Measurements from ENCODE around the gene FAM216A.
"Not testable (repeated sequence)": the region's sequence is repeated elsewhere in the genome, so short reads cannot be mapped to it uniquely, and the experiment has no call there.

The FAM216A gene

GRCh38 chr12:110468214-110469048 is at the start of gene FAM216A, which contains the start of gene GPN3:
Gene FAM216A, plus strand, starts transcription at chr12:110468845. Its CDS starts 31 bp downstream, at chr12:110468876.
Gene GPN3, minus strand, starts transcription at chr12:110468257. Its CDS starts 54 bp downstream, at chr12:110468203.
- peak; percentile 88 to 90 for DNase-seq (ENCODE audit: low read depth in 2 of 2)

GRCh38 chr12:110420644-110421043 is 48.0 kb upstream of the FAM216A start:
- DNase-seq (ENCODE audit: low read depth in 2 of 2), result not testable (repeated sequence)

- DNase-seq (ENCODE audit: low read depth in 2 of 2), result no peak
Measured at GRCh38 chr12:110421159-110421661, 47.4 kb upstream of the FAM216A start.

GRCh38 chr12:110421701-110422100 is 46.9 kb upstream of the FAM216A start:
- DNase-seq (ENCODE audit: low read depth in 2 of 2), result no peak

GRCh38 chr12:110424237-110424636 is 44.4 kb upstream of the FAM216A start:
- no peak for DNase-seq (ENCODE audit: low read depth in 2 of 2)

- no peak for DNase-seq (ENCODE audit: low read depth in 2 of 2)
Measured at GRCh38 chr12:110426406-110426805, 42.2 kb upstream of the FAM216A start.

GRCh38 chr12:110429676-110430075 is 39.0 kb upstream of the FAM216A start:
- not testable (repeated sequence) for DNase-seq (ENCODE audit: low read depth in 2 of 2)

GRCh38 chr12:110431957-110432587 is 36.6 kb upstream of the FAM216A start:
- DNase-seq (ENCODE audit: low read depth in 2 of 2), result no peak

GRCh38 chr12:110436231-110436630 is 32.4 kb upstream of the FAM216A start:
- DNase-seq (ENCODE audit: low read depth in 2 of 2), result no peak

GRCh38 chr12:110444455-110444854 is 24.2 kb upstream of the FAM216A start:
- no peak for DNase-seq (ENCODE audit: low read depth in 2 of 2)

GRCh38 chr12:110449799-110450497 is 18.7 kb upstream of the FAM216A start, which contains the start of gene ARPC3:
Gene ARPC3, minus strand, starts transcription at chr12:110450337. Its CDS starts 77 bp downstream, at chr12:110450260.
- DNase-seq (ENCODE audit: low read depth in 2 of 2), result peak; percentile 89 to 92

GRCh38 chr12:110451263-110451662 is 17.4 kb upstream of the FAM216A start:
- DNase-seq (ENCODE audit: low read depth in 2 of 2), result no peak

- no peak for DNase-seq (ENCODE audit: low read depth in 2 of 2)
Measured at GRCh38 chr12:110453569-110454296, 14.9 kb upstream of the FAM216A start.

- no peak for DNase-seq (ENCODE audit: low read depth in 2 of 2)
Measured at GRCh38 chr12:110458756-110459155, 9.9 kb upstream of the FAM216A start.

GRCh38 chr12:110461189-110461588 is 7.5 kb upstream of the FAM216A start:
- DNase-seq (ENCODE audit: low read depth in 2 of 2), result not testable (repeated sequence)

GRCh38 chr12:110465024-110465423 is 3.6 kb upstream of the FAM216A start:
- DNase-seq (ENCODE audit: low read depth in 2 of 2), result no peak

- not testable (repeated sequence) for DNase-seq (ENCODE audit: low read depth in 2 of 2)
Measured at GRCh38 chr12:110465765-110466164, 2.9 kb upstream of the FAM216A start.

- no peak for DNase-seq (ENCODE audit: low read depth in 2 of 2)
Measured at GRCh38 chr12:110466791-110467190, 1.9 kb upstream of the FAM216A start.

GRCh38 chr12:110467847-110468213 is 815 bp upstream of the FAM216A start:
- no peak for DNase-seq (ENCODE audit: low read depth in 2 of 2)

GRCh38 chr12:110475426-110475825 is 6.8 kb downstream of the FAM216A start:
- DNase-seq (ENCODE audit: low read depth in 2 of 2), result no peak

- no peak for DNase-seq (ENCODE audit: low read depth in 2 of 2)
Measured at GRCh38 chr12:110498984-110499706, 30.5 kb downstream of the FAM216A start.

Measured in stimulated activated CD8-positive, alpha-beta memory T cell treated with anti-CD3 and anti-CD28 coated beads, Interleukin-2, amount 100 ng/mL, for 48 hours (primary cell).